Breast epithelium (tissue), 3 donors: ENCODE data around the gene HTRA3.

Experiments
- POLR2A ChIP-seq: fragments of 450-650 bp; IDR thresholded peaks from one replicate; pipeline ENCODE4 v1.6.1; 2016; ENCODE audit warnings: antibody characterized with exemption, mild to moderate bottlenecking, moderate library complexity
- POLR2AphosphoS5 ChIP-seq, 3 donors: sonication (generic); formaldehyde crosslinking; IDR thresholded peaks; one replicate each; pipeline ENCODE4 v1.6.1; 2017; ENCODE audit warnings: antibody characterized with exemption in 3 of 3
- TF ChIP-seq, protein P1 (sequence below), 3 donors: fragments of 450-650 bp; IDR thresholded peaks; one replicate each; pipeline ENCODE4 v1.5.1; 2016 to 2017; ENCODE audit warnings: antibody characterized with exemption in 3 of 3, mild to moderate bottlenecking in 3 of 3, moderate library complexity in 3 of 3

DNA sequence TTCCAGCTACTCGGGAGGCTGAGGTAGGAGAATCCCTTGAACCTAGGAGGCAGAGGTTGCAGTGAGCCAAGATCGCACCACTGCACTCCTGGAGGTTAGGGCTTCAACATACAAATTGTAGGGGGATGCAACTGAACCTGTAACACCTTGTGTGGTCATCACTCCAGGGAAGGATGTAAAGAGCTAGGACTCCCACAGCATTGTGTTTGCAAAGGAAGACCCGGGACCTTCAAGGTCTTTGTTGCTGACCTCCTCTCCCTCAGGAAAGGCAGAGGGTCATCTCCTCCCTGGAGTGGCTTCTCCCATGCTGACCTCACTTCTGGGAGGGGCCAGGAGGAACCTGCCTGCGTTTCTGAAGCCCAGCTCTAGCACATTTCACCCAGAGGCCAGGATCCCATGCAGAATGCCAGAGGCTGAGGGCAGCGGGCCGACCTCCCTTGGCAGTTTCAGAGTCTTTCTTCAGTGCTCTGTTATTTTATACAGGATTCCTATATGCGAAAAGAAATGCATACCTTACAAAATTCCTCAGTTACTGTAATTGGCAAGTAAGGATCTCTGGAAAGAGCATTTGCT, 80.2 kb downstream of the HTRA3 start:
- TF ChIP-seq, protein P1, sequence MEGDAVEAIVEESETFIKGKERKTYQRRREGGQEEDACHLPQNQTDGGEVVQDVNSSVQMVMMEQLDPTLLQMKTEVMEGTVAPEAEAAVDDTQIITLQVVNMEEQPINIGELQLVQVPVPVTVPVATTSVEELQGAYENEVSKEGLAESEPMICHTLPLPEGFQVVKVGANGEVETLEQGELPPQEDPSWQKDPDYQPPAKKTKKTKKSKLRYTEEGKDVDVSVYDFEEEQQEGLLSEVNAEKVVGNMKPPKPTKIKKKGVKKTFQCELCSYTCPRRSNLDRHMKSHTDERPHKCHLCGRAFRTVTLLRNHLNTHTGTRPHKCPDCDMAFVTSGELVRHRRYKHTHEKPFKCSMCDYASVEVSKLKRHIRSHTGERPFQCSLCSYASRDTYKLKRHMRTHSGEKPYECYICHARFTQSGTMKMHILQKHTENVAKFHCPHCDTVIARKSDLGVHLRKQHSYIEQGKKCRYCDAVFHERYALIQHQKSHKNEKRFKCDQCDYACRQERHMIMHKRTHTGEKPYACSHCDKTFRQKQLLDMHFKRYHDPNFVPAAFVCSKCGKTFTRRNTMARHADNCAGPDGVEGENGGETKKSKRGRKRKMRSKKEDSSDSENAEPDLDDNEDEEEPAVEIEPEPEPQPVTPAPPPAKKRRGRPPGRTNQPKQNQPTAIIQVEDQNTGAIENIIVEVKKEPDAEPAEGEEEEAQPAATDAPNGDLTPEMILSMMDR (IDR thresholded peaks at IDR 0.05), result no peak
- no peak for TF ChIP-seq POLR2A
- no peak for TF ChIP-seq POLR2AphosphoS5 (IDR thresholded peaks at IDR 0.05)
